Esophagus muscularis mucosa (tissue), 4 donors: ENCODE data around the gene GNL1. TPM values are rescaled to one million over a fixed set of nuclear protein-coding genes. Genes with fewer than 3 reads are reported as not detected.
"Not testable (repeated sequence)": the region's sequence is repeated elsewhere in the genome, so short reads cannot be mapped to it uniquely, and the experiment has no call there.

Experiments
- DNase-seq: peaks from one replicate; pipeline ENCODE4 v3.0.0-alpha.2; 2017; ENCODE audit errors: extremely low spot score
- H3K27ac ChIP-seq, 4 donors: fragments of 200-600 bp; sonication (generic); replicated peaks in 1 of 4; 1 replicate in 3 of 4; 2 replicates in 1 of 4; pipeline ENCODE4 v1.5.1; 2016 to 2019; ENCODE audit warnings: mild to moderate bottlenecking in 1 of 4
- H3K27me3 ChIP-seq, 4 donors: fragments of 200-600 bp; sonication (generic); one replicate each; pipeline versions ENCODE4 v1.5.1 to v1.6.0; 2016 to 2019
- H3K36me3 ChIP-seq, 4 donors: fragments of 200-600 bp; sonication (generic); one replicate each; pipeline ENCODE4 v1.5.1; 2016 to 2019
- H3K4me1 ChIP-seq, 4 donors: fragments of 200-600 bp; sonication (generic); one replicate each; pipeline ENCODE4 v1.5.1; 2016 to 2019
- H3K4me3 ChIP-seq, 4 donors: fragments of 200-600 bp; sonication (generic); 1 replicate in 2 of 4; 2 replicates in 2 of 4; pipeline ENCODE4 v1.5.1; 2016 to 2019; ENCODE audit warnings: mild to moderate bottlenecking in 4 of 4, moderate library complexity in 1 of 4
- H3K9me3 ChIP-seq, 4 donors: fragments of 200-600 bp; sonication (generic); 1 replicate in 3 of 4; 2 replicates in 1 of 4; pipeline ENCODE4 v1.5.1; 2016 to 2019
- CTCF ChIP-seq, 3 experiments: fragments of 200-600 bp in 2 of 3; fragments of 450-650 bp in 1 of 3; sonication (generic) in 2 of 3; IDR thresholded peaks; one replicate each; pipeline ENCODE4 v1.5.1; 2017 to 2019; ENCODE audit warnings: antibody characterized with exemption in 3 of 3, mild to moderate bottlenecking in 2 of 3, moderate library complexity in 1 of 3
- EP300 ChIP-seq: sonication (generic); formaldehyde crosslinking; IDR thresholded peaks from one replicate; pipeline ENCODE4 v1.6.1; 2017; ENCODE audit warnings: antibody characterized with exemption
- POLR2A ChIP-seq: fragments of 450-650 bp; IDR thresholded peaks from one replicate; pipeline ENCODE4 v1.6.1; 2017; ENCODE audit warnings: antibody characterized with exemption, moderate library complexity, mild to moderate bottlenecking, low read depth
- POLR2AphosphoS5 ChIP-seq, 2 donors: sonication (generic); formaldehyde crosslinking; IDR thresholded peaks; one replicate each; pipeline ENCODE4 v1.6.1; 2017; ENCODE audit warnings: antibody characterized with exemption in 2 of 2
- WGBS: methylation state at CpG from one replicate; pipeline ENCODE4 v1.1.5; 2018; 5-methylcytosine and 5-hydroxymethylcytosine counted together
- intact Hi-C: fragments of 100-400 bp; cut with DNase I; formaldehyde crosslinking; loops from one replicate; pipeline ENCODE4 v1.15.1; 2023
- total RNA-seq, 4 donors: library from RNA; depleted of rRNA; stranded (reverse); fragments of >200 nt; gene quantifications; one replicate each; pipeline versions ENCODE4 v1.1.0 to v1.2.1, GENCODE V29; 2016

Gene GNL1
- total RNA-seq, 4 donors from 2014 or later: 30.3 to 53.5 (median 36.1) TPM

GRCh38 chr6:30533460-30534294 is 22.6 kb downstream of the GNL1 start:
- TF ChIP-seq CTCF (IDR thresholded peaks at IDR 0.05): no peak
- intact Hi-C loops: loop anchor here (2.0 kb wide), 1 partner anchor 53 kb away; no protein-coding TSS in a partner anchor
- Histone ChIP-seq H3K27me3 (no peaks in the 10 kb centered on the region), H3K27ac (no peak overlapping the region), H3K36me3 (no peaks in the 10 kb centered on the region), H3K4me3 (no peak overlapping the region), H3K9me3 (no peaks in the 10 kb centered on the region), H3K4me1 (peaks cover 4 to 10% (median 8%) of the 10 kb centered on the region in 4 donors)
- no peak for DNase-seq
- WGBS: 81% methylated on average over 15 of the region's 15 CpGs

GRCh38 chr6:30530014-30530413 is 26.3 kb downstream of the GNL1 start:
- Histone ChIP-seq H3K27ac (no peak overlapping the region), H3K4me3 (no peak overlapping the region), H3K9me3 (no peaks in the 10 kb centered on the region), H3K36me3 (no peaks in the 10 kb centered on the region), H3K27me3 (no peaks in the 10 kb centered on the region), H3K4me1 (peaks cover 4 to 11% (median 10%) of the 10 kb centered on the region in 4 donors)
- WGBS: 61% methylated on average over 2 of the region's 2 CpGs
- intact Hi-C loops: no loop called here
- TF ChIP-seq CTCF (IDR thresholded peaks at IDR 0.05) (no peak), POLR2AphosphoS5 (IDR thresholded peaks at IDR 0.05) (no peak), POLR2A (no peak), EP300 (no peak)
- DNase-seq: no peak

DNA sequence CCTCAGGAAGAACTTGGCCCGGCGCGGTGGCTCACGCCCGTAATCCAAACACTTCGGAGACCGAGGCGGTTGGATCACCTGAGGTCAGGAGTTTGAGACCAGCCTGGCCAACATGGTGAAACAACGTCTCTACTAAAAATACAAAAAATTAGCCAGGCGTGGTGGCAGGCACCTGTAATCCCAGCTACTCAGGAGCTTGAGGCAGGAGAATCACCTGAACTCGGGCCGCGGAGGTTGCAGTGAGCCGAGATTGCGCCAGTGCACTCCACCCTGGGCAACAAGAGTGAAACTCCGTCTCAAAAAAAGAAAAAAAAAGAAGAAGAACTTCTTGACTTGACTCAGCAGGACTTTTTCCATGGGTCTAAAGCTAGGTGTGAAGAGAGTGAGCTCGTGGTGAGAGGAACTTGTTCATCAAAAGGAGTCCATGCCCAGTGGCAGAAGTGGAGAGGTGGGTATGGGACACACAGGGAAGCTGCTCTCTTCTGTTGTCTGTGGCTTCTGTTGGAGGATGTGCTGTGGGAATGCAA is 26.9 kb downstream of the GNL1 start:
- intact Hi-C loops, H3K27me3 ChIP-seq: not testable (repeated sequence)
- WGBS: 91% methylated on average over 17 of the region's 17 CpGs

DNA sequence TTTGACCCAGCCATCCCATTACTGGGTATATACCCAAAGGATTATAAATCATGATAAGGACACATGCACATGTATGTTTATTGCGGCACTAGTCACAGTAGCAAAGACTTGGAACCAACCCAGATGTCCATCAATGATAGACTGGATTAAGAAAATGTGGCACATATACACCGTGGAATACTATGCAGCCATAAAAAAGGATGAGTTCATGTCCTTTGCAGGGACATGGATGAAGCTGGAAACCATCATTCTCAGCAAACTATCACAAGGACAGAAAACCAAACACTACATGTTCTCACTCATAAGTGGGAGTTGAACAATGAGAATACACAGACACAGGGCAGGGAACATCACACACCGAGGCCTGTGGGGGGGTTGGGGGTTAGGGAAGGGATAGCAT is 29.8 kb downstream of the GNL1 start:
- H3K9me3 ChIP-seq, H3K36me3 ChIP-seq, H3K27me3 ChIP-seq, intact Hi-C loops, H3K27ac ChIP-seq, H3K4me3 ChIP-seq, H3K4me1 ChIP-seq, DNase-seq: not testable (repeated sequence)
- 94% methylated on average over 3 of the region's 3 CpGs for WGBS

More for the DNA sequence above, 26.9 kb downstream of the GNL1 start:
- H3K4me3 ChIP-seq, H3K9me3 ChIP-seq, DNase-seq, H3K27ac ChIP-seq, H3K36me3 ChIP-seq: not testable (repeated sequence)
- H3K4me1 ChIP-seq: peaks cover 4 to 11% (median 10%) of the 10 kb centered on the region in 4 donors

GRCh38 chr6:30521952-30522351 is 34.3 kb downstream of the GNL1 start:
- H3K27me3 ChIP-seq, H3K4me3 ChIP-seq, intact Hi-C loops, H3K27ac ChIP-seq, H3K4me1 ChIP-seq, DNase-seq, H3K9me3 ChIP-seq, H3K36me3 ChIP-seq: not testable (repeated sequence)
- WGBS: 80% methylated on average over 5 of the region's 5 CpGs

DNA sequence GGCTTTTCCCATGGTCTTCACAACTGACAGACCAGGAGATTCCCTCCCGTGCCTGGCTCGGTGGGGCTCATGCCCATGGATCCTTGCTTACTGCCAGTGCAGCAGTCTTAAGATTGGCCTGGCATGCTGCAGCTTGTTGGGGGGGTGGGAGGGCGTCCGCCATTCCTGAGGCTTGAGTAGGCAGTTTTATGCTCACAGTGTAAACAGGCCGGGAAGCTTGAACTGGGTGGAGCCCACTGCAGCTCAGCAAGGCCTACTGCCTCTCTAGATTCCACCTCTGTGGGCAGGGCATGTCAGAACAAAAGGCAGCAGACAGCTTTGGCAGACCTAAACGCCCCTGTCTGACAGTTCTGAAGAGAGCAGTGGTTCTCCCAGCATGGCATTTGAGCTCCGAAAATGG is 35.2 kb downstream of the GNL1 start:
- H3K27ac ChIP-seq: peak overlapping the region in 2 of 4 donors; percentile 19 to 36
- H3K4me3 ChIP-seq, H3K4me1 ChIP-seq, H3K9me3 ChIP-seq, intact Hi-C loops, H3K36me3 ChIP-seq, H3K27me3 ChIP-seq, DNase-seq: not testable (repeated sequence)
- WGBS: 78% methylated on average over 4 of the region's 7 CpGs

DNA sequence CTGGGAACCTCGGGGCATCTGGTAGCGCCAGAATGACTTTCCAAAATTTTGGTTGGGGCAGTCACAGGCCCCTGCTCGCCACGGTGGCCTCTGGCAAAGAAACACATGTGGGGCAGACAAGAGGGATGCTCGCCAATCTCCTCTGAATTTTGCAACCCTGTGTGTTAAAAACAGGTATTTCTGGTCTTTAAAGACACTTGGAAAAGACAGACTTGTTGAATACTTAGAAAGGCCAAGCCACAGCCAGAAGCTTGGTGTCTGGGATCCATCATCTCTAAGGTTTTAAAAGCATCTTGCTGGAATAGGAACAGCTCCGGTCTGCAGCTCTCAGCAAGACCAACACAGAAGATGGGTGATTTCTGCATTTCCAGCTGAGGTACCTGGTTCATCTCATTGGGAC is 35.8 kb downstream of the GNL1 start:
- intact Hi-C loops: no loop called here
- Histone ChIP-seq H3K4me3 (no peak overlapping the region), H3K36me3 (no peaks in the 10 kb centered on the region), H3K9me3 (peaks cover 0 to 3% (median 0%) of the 10 kb centered on the region in 4 donors), H3K27me3 (peaks cover 0 to 9% (median 0%) of the 10 kb centered on the region in 4 donors), H3K27ac (peak overlapping the region in 2 of 4 donors; percentile 19 to 36), H3K4me1 (peaks cover 0 to 12% (median 7%) of the 10 kb centered on the region in 4 donors)
- DNase-seq: no peak
- 75% methylated on average over 6 of the region's 6 CpGs for WGBS
- no peak for TF ChIP-seq POLR2AphosphoS5 (IDR thresholded peaks at IDR 0.05)
- TF ChIP-seq CTCF (IDR thresholded peaks at IDR 0.05): no peak
- TF ChIP-seq EP300: no peak
- no peak for TF ChIP-seq POLR2A

DNA sequence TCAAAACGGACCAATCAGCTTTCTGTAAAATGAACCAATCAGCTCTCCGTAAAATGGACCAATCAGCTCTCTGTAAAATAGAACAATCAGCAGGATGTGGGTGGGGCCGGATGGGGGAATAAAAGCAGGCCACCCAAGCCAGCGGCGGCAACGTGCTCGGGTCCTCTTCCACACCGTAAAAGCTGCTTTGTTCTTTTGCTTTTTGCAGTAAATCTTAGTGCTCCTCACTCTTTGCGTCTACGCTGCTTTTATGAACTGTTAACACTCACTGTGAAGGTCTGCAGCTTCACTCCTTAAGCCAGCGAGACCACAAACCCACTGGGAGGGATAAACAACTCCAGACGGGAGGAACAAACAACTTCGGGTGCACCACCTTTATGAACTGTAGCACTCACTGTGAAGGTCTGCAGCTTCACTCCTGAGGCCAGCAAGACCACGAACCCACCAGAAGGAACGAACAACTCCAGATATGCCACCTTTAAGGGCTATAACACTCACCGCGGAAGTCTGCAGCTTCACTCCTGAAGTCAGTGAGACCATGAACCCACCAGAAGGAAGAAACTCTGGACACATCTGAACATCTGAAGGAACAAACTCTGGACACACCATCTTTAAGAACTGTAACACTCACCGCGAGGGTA is 37.7 kb downstream of the GNL1 start:
- H3K4me3 ChIP-seq, H3K27ac ChIP-seq, H3K9me3 ChIP-seq, H3K27me3 ChIP-seq, H3K36me3 ChIP-seq, DNase-seq, intact Hi-C loops: not testable (repeated sequence)
- WGBS: 77% methylated on average over 19 of the region's 19 CpGs
- peaks cover 5 to 12% (median 7%) of the 10 kb centered on the region in 4 donors for H3K4me1 ChIP-seq
